Heart left ventricle (tissue), 16 donors: ENCODE measurements around the gene KREMEN1. TPM values are rescaled to one million over a fixed set of nuclear protein-coding genes. Genes with fewer than 3 reads are reported as not detected.

Experiments used
- ATAC-seq, 4 donors: fragments of 200-7000 bp; cut with Tn5 transposase; one replicate each; pipeline ENCODE4 v1.9.1; 2020 to 2022; ENCODE audit warnings: moderate library complexity in 4 of 4, mild to moderate bottlenecking in 3 of 4, moderate number of reproducible peaks in 1 of 4
- DNase-seq, 5 donors: peaks; one replicate each; pipeline ENCODE4 v3.0.0-alpha.2; 2020
- H3K27ac ChIP-seq, 12 donors: fragments of 200-600 bp; sonication (generic) in 4 of 12; one replicate each; pipeline versions ENCODE4 v1.5.0 to v1.8.0; 2016 to 2022; ENCODE audit warnings: mild to moderate bottlenecking in 2 of 12
- H3K27me3 ChIP-seq, 9 donors: fragments of 200-600 bp; sonication (generic) in 2 of 9; one replicate each; pipeline versions ENCODE4 v1.5.1 to v1.8.0; 2016 to 2022; ENCODE audit warnings: mild to moderate bottlenecking in 3 of 9
- H3K36me3 ChIP-seq, 9 donors: fragments of 200-600 bp; sonication (generic) in 2 of 9; one replicate each; pipeline versions ENCODE4 v1.5.0 to v1.8.0; 2018 to 2022; ENCODE audit warnings: mild to moderate bottlenecking in 2 of 9
- H3K4me1 ChIP-seq, 12 donors: fragments of 200-600 bp; sonication (generic) in 4 of 12; one replicate each; pipeline versions ENCODE4 v1.5.0 to v1.8.0; 2016 to 2022; ENCODE audit warnings: mild to moderate bottlenecking in 3 of 12
- H3K4me3 ChIP-seq, 12 donors: fragments of 200-600 bp; sonication (generic) in 4 of 12; one replicate each; pipeline versions ENCODE4 v1.5.0 to v1.8.0; 2017 to 2022; ENCODE audit warnings: mild to moderate bottlenecking in 9 of 12, moderate library complexity in 4 of 12
- H3K9me3 ChIP-seq, 12 donors: fragments of 200-600 bp; sonication (generic) in 4 of 12; one replicate each; pipeline versions ENCODE4 v1.5.0 to v1.8.0; 2016 to 2022; ENCODE audit warnings: mild to moderate bottlenecking in 1 of 12
- CTCF ChIP-seq, 12 donors: fragments of 200-600 bp; sonication (generic) in 4 of 12; IDR thresholded peaks; one replicate each; pipeline versions ENCODE4 v1.5.0 to v1.8.0; 2018 to 2022; ENCODE audit warnings: antibody characterized with exemption in 12 of 12, mild to moderate bottlenecking in 5 of 12
- POLR2A ChIP-seq, 2 donors: fragments of 450-650 bp; IDR thresholded peaks; one replicate each; pipeline ENCODE4 v1.6.1; 2017; ENCODE audit warnings: antibody characterized with exemption in 2 of 2, mild to moderate bottlenecking in 2 of 2, moderate library complexity in 2 of 2
- WGBS, 4 donors: extraction: QIAGEN DNeasy Blood & Tissue Kit in 2 of 4; methylation state at CpG; one replicate each; pipeline versions ENCODE4 v1.1.5 to v1.1.7; 2013 to 2018; 5-methylcytosine and 5-hydroxymethylcytosine counted together
- intact Hi-C, 10 donors: fragments of 100-400 bp; cut with DNase I; formaldehyde crosslinking; loops; one replicate each; pipeline versions ENCODE4 v1.11.1 to v1.14.2; 2022
- polyA plus RNA-seq, 2 donors: library from polyadenylated mRNA; stranded (reverse); fragments of 200-250 nt; gene quantifications; one replicate each; pipeline ENCODE4 v1.2.3, GENCODE V29; 2013
- total RNA-seq, 9 donors: library from RNA; depleted of rRNA in 2 of 9; stranded (reverse); fragments of >200 nt in 2 of 9; fragmentation: NEBNext Ultra II Directional in 3 of 9; extraction: Animal tissue kit (Norgen Biotek cat#: 25700) in 3 of 9; gene quantifications; one replicate each; pipeline versions ENCODE4 v1.1.0 to v1.2.4, GENCODE V29; 2016 to 2023
- donor health status: ischemic (EF 13 %, LVEDD 7.1; RV severe dilation, severe dysfunction).
- donor health status: healthy with polysubstance abuse.
- donor health status: DM: no; HTN: yes; CAD: no.
- donor health status: DM: no; HTN: no; CAD: no.
- donor health status: ischemic (EF 25% LVEDD 6.9; RV normal size, moderate dysfunction).
- donor health status: ischemic (EF 25% LVEDD 5.7; RV mildly dilated, moderate dysfunction).
- donor health status: healthy.
- donor health status: DM: yes; HTN: yes; CAD: no.
- donor health status: ischemic (EF 35%, LVEDD 5.7; RV mildly dilated, moderate dysfunction).
- donor health status: nonischemic (EF 11% LVEDD 7.7; RV severe dilation, severe dysfunction).
- donor health status: DM: yes; HTN: yes; CAD: no.
- donor health status: PGD.
- donor health status: ischemic (EF 29% LVEDD 5.4; RV normal size, mild dysfunction).
- donor health status: nonischemic (EF 23%, LVEDD 6.1; RV moderate dilation, normal function).

KREMEN1 gene
- total and polyA plus RNA-seq, 11 donors = 24.3 to 67.8 (median 36.4) TPM

- ATAC-seq (peak; percentile 72 to 95 (median 92)), DNase-seq (peak; percentile 86 to 93 (median 87))
- Histone ChIP-seq H3K9me3 (no peaks in the 10 kb centered on the region), H3K4me1 (peaks cover 0 to 54% (median 19%) of the 10 kb centered on the region in 12 donors), H3K4me3 (peak overlapping the region in 11 of 12 donors; percentile 24 to 98 (median 75)), H3K36me3 (no peaks in the 10 kb centered on the region), H3K27ac (peak overlapping the region in 1 of 12 donors; percentile 41), H3K27me3 (peaks cover 0 to 46% (median 0%) of the 10 kb centered on the region in 9 donors)
- TF ChIP-seq POLR2A (IDR thresholded peaks at IDR 0.05) (no peak), CTCF (IDR thresholded peaks at IDR 0.05) (no peak)
- intact Hi-C loops = loop anchor here in 6 of 10 donors (5.0 to 10.0 kb wide), 3 partner anchors 75 to 172 kb away; no protein-coding TSS in a partner anchor
- WGBS, 4 donors = 22 to 68% (median 43%) methylated on average over 16 to 41 of the region's 41 CpGs
Measured at GRCh38 chr22:29072193-29072978, 449 bp upstream of the KREMEN1 start.

GRCh38 chr22:29073618-29074275 is 912 bp downstream of the KREMEN1 start:
- peak; percentile 43 to 80 (median 70) for DNase-seq
- no peaks in the 10 kb centered on the region for H3K36me3 ChIP-seq
- H3K27me3 ChIP-seq = peaks cover 0 to 46% (median 0%) of the 10 kb centered on the region in 9 donors
- intact Hi-C loops = loop anchor here in 6 of 10 donors (5.0 to 10.0 kb wide), 3 partner anchors 74 to 171 kb away; no protein-coding TSS in a partner anchor
- 5 to 20% (median 8%) methylated on average over 36 to 53 of the region's 53 CpGs for WGBS, 4 donors
- peaks cover 0 to 67% (median 24%) of the 10 kb centered on the region in 12 donors for H3K4me1 ChIP-seq
- peak overlapping the region in 11 of 12 donors; percentile 16 to 86 (median 52) for H3K27ac ChIP-seq
- H3K4me3 ChIP-seq = peak overlapping the region; percentile 65 to 98 (median 76)
- no peaks in the 10 kb centered on the region for H3K9me3 ChIP-seq
- ATAC-seq = peak; percentile 27 to 72 (median 56)
- TF ChIP-seq POLR2A (IDR thresholded peaks at IDR 0.05) (no peak), CTCF (IDR thresholded peaks at IDR 0.05) (peak in 2 of 12 donors; percentile 2 to 4)

GRCh38 chr22:29074276-29074772 is 1.5 kb downstream of the KREMEN1 start:
- ATAC-seq = peak in 1 of 4 donors; percentile 12

More at GRCh38 chr22:29074276-29074772, 1.5 kb downstream of the KREMEN1 start:
- 55 to 71% (median 69%) methylated on average over 7 to 10 of the region's 10 CpGs for WGBS, 4 donors
- Histone ChIP-seq H3K27me3 (peaks cover 0 to 46% (median 0%) of the 10 kb centered on the region in 9 donors), H3K4me1 (peaks cover 0 to 70% (median 29%) of the 10 kb centered on the region in 12 donors), H3K36me3 (no peaks in the 10 kb centered on the region), H3K9me3 (no peaks in the 10 kb centered on the region), H3K4me3 (peak overlapping the region in 11 of 12 donors; percentile 66 to 98 (median 76)), H3K27ac (peak overlapping the region in 10 of 12 donors; percentile 16 to 86 (median 60))
- intact Hi-C loops = loop anchor here in 6 of 10 donors (5.0 to 10.0 kb wide), 3 partner anchors 73 to 170 kb away; no protein-coding TSS in a partner anchor
- TF ChIP-seq POLR2A (IDR thresholded peaks at IDR 0.05) (no peak), CTCF (IDR thresholded peaks at IDR 0.05) (no peak)
- no peak for DNase-seq
